GM18867 (cell line): ENCODE measurements around the gene OXLD1.

Experiments used
- ATAC-seq: cut with Tn5 transposase; IDR thresholded peaks from one replicate; pipeline ENCODE4 v1.9.1; 2021; ENCODE audit warnings: mild to moderate bottlenecking, moderate library complexity; ENCODE audit not compliant: unreplicated experiment

OXLD1 gene

DNA sequence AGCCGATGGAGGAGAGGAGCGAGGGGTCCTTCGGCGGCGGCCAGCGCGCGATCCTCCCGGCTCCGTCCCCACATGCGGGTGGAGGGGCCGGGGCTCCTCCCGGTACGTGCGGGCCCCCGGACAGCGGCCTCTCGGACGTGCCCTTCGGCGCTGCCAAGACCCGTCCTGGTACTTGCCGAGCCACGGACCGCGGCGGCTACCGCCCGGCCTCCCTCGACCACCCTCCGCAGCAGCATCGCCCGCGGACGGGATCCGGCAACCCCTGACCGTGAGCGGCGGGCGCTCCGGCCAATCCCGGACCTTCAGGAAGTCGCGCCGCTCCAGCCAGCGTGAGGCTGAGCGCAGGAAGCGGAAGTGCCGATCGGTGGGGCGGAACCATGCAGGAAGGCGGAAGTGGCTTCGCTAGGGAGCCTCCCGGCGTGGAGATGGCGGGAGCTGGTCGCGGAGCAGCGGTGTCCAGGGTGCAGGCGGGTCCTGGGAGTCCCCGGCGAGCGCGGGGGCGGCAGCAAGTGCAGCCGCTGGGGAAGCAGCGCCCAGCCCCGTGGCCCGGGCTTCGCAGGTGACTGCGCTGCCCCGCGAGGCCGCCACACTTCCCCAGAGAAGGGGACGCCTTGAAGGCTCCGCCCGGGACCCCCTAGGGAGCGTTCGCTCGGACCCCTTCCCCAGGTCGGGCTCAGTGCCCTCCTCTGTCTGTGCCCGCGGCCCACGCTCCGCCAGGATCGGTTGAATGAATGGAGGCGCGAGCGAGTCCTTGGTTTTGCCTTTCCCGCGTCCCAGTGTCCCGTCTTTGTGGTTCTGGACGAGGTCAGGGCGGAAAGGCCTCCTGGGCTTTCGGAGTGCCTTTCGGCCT is at the start of gene OXLD1, which contains the start of gene CCDC137:
Gene OXLD1, minus strand, starts transcription at position 264 of the 850 bp plus-strand sequence. Its CDS starts 28 bp downstream, at position 236.
Gene CCDC137, plus strand, starts transcription at position 396 of the 850 bp plus-strand sequence. Its CDS starts 30 bp downstream, at position 426.
- ATAC-seq, result peak; percentile 91

DNA sequence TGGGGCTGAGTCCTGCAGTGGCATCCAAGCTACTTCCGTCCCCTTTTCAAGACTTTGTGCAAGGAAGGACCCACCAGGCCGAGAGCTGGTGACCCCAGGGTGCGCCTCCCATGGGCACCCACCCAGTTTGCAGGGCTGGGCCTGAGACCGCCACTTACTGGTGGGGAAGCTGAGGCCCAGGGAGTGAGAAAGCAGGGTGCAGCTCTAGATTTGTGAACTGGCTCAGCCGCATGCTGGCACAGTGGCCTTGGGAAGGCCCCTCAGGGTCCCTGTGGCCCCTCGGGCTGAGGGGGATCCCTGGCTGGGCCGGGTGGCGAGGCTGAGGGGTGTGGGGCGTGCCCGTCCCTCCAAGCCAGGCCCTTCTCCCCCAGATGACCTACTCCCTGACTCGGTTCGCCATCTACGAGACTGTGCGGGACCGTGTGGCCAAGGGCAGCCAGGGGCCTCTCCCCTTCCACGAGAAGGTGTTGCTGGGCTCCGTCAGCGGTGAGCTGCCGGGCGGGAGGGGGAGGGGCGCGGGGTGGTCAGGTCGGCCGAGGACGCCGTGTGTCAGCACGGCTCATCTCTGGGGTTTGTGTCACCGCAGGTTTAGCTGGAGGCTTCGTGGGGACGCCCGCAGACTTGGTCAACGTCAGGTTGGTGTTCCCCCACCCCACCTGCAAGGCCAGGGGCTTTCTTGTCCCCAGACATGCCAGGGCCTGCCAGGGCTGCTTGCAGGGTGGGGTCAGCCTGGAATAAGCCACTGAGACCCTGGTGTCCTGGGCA is 48.9 kb upstream of the OXLD1 start:
- ATAC-seq, result no peak

DNA sequence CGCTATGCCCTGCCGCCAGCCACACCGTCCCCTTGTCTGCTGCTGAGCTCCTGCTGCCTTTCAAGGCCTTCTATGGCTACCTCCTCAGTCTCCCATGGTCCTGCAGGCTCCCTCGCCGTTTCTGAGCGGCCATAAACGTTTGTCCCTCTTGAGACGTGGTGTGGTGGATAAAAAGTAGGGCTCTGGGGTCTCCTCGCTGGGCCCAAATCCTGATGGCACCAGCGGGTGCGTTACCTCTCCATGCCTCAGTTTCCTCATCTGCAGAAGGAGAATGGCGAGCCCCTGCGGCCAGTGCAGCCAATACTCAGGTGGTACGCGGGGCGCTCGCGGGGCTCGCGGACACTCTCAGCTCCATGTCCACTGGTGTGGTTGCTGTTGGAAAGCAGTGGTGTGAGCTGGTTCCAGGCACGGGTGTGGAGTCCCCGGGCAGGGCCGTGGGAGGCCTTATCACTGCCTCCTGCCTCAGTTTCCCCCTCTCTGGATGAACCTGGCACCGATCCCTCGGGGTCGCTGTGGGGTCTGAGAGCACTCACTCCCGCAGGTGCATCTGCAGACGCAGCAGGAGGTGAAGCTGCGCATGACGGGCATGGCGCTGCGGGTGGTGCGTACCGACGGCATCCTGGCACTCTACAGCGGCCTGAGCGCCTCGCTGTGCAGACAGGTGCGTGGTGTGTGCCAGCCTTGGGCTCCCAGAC is 48.2 kb upstream of the OXLD1 start:
- no peak for ATAC-seq

DNA sequence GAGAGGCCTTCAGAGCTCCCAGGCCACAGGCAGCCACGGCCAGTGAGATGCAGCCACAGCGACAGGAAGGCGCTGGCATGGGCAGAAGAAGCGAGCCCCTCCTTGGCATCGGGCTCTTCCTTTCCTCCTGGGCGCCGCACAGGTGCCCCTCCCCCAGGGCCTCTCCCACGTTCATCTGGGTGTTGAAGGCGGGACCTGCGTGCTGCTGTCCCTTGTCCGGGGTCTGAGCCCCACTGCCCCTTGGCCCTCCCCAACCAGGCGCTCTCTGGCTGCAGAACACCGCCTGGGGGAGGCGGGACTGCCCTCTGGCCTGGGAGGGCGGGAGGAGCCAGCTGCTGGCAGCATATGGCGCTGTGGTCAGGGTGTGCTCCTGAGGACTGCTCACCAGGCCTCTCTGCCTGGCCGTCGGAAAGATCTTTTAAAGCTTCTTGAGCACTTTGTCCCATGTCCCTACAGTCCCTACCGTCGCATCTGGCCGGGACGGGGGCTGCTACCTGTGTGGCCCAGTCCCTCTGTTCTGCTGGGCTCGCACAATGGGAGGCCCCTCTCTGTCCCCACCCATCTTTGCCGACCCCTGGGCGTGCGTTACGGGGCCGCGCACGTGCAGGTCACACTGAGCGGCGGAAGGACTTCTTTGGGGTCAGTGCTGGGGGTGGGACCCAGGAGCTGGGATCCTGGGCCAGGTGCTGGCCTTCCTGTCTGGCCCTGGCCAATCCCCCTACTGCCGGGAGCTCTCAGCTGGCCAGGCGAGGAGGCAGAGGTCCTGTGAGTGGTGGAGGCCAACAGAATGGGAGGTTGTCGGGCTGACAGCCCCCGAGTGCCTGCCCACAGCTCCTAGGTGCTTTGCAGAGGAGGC is 47.4 kb upstream of the OXLD1 start:
- no peak for ATAC-seq

DNA sequence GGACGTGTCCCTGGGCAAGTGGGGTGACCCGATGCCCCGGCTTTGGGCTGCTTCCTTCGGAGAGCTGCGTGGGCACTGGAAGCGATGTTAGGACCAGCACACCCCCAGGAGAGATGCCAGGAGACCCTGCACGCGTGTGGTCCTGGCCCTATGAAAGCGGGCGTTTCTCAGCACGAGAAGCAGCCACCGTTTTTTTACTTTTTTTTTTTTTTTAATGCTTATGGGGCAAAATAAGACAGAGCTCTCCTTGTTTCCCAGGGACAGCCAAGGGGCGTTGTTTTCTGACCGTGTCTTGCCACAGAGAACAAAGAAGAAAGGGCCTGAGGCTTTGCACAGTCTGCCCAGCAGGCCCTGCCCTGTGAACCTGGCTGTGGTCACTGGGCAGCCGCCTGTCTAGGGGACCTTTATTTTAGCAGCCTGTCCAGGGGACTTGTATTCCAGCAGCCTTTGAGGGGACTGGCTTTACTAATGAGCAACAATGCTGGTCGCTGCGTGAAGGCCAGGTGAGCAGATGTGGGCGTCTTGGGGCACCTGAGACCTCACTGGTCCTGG is 46.7 kb upstream of the OXLD1 start:
- no peak for ATAC-seq

DNA sequence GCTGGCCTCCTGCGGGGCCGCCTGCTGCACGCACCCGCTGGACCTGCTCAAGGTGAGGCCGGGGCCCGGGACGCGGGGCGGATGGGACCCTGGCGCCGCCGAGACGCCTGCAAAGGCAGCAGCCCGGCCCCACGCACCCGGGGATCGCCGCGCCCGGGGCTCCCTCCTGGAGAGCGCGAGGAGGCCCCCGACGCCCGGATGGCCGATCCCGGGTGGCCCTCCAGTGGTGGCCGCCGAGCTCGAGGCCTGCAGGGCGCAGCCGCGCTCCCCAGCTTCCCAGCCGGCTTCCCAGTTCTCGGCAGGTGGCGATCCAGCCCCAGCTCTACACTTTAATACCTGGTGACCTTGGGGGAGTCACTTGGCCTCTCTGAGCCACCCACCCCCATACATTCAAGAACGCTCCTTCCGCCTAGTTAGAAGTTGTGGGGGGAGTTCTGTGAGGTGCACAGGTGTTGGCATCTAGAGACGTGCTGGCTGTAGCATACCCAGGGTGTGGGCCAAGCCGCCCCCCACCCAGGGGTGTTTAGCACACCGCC is 46.1 kb upstream of the OXLD1 start:
- ATAC-seq, result no peak

DNA sequence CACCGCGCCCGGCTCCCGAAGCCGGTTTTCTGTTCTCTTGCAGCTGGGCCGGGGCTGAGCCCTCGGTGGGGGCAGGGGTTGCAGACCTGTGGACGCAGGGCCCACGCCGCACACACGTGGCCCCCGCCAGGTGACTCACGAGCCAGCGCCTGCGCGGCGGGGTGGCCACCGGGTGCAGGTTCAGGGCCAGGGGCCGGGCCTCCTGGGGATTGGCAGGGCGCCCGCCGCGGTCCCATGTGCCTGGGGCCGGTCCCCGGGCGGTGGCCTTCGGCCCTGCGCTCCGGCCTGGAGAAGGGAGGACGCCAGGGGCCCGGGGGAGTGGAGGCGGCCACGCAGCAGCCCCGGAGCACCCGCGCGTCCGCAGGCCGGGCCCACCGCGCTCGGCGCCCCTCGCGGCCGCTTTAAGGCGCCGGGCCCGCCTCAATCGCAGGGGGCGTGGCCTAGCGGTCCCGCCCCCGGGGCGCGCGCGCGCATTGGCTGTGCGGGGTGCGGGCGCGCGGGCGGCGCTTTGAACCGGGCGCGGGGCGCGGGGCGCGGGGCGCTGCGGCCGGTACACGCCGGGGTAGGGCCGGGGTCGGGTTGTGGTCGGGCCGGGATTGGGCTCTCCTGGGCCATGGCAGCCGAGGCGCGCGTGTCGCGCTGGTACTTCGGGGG is 45.5 kb upstream of the OXLD1 start, which contains the start of gene SLC25A10:
Gene SLC25A10, plus strand, starts transcription at position 471 of the 654 bp plus-strand sequence. Its CDS starts 143 bp downstream, at position 614.
- ATAC-seq, result peak; percentile 60

DNA sequence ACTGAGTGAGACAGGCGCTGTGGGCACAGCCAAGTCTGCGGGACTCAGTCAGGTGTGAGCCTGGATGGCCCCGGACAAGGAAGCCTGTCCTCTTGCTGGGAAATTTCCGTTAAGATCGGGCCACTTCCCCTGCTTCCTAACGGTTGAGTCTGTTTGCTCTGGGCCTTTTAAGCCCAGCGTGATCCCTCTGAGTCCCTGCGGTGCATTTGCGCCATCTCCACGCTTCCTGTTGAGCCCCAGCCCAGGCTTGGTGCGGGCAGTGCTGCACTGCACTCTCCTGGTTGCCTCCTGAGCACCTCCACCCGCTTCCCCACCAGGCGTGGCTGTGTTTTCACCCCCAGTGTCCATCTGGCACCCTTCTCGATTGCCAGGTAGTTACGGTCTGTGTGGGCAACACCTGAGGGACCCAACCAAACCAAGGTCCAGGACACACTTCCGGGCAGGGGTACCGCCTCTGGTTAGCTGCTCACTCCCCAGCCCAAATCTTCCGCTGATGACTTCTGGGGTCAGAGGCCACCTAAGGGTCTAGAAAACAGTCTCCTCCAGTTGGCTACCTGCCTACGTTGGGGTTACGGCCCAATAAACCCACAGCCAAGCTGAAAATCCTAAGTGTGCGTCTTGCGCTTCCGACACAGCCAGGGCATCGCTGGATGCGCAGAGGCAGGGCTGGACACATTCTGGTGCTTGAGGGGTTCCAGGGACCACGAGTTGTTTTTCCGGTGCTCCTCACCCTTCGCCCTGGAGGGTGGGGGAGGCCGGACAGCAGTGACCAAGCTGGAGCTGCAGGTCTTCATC is 44.3 kb upstream of the OXLD1 start:
- no peak for ATAC-seq

DNA sequence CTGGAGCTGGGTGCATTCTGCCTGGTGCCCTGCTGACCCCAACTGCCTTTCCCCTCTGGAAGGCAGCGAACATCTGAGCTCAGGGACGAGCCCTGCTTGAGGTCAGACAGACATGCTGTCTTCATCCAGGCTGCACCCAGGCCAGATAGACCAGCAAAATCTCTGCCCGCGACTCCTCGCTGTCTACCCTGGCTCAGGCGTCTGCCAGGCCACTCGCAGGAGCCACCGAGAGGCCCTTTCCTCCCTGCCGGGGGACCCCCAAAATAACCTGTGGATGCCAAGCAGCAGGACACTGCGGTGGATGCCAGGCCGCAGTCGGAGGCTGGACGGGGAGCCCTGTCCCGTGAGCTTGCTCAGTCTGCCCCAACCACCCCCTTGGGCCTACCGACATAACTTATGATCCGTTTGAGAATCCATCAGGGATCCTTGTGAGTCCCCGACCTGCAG is 42.4 kb upstream of the OXLD1 start:
- no peak for ATAC-seq

DNA sequence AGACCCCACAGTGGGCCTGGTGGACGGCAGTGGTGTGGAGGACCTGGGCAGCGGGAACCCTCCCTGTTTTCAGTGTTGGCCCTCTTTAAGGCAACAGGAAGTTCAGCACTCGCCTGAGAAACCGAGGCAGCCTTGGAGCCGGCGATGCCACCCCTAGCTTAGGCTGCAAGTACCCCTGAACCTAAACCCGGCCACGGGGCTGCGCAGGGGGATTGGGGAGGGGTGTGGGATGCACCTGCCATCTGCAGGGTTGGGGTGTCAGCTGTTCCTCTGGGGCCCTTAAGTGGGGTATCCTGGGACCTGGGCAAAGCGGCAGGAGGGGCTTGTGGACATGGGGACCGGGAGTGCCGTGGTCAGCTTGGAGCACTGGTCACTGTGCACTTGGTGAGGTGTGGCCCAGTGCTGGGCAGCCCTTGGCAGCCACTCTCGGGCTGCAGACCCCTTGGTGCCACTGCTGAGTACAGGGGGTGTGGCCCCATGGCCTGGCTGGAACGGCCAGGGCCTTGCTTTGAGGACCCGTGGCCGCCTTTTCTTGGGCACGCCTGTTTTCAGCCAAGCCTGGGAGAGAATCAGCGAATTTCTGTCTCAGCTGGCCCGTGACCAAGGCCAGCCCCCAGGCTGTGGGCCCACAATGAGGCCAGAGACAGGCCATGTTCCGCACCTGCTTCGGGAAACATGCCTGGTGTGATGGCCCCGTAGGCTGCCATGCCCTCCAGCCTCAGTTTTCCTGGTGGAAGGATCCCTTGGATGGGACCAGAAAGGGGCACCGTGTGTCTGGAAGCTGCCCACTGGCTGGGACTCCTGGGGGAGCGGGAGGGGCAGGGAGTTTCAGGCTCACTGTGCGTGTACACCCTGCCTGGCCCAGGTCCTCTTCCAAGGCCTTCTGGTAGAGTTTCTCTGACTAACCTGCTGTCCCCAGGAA is 41.6 kb upstream of the OXLD1 start:
- no peak for ATAC-seq

DNA sequence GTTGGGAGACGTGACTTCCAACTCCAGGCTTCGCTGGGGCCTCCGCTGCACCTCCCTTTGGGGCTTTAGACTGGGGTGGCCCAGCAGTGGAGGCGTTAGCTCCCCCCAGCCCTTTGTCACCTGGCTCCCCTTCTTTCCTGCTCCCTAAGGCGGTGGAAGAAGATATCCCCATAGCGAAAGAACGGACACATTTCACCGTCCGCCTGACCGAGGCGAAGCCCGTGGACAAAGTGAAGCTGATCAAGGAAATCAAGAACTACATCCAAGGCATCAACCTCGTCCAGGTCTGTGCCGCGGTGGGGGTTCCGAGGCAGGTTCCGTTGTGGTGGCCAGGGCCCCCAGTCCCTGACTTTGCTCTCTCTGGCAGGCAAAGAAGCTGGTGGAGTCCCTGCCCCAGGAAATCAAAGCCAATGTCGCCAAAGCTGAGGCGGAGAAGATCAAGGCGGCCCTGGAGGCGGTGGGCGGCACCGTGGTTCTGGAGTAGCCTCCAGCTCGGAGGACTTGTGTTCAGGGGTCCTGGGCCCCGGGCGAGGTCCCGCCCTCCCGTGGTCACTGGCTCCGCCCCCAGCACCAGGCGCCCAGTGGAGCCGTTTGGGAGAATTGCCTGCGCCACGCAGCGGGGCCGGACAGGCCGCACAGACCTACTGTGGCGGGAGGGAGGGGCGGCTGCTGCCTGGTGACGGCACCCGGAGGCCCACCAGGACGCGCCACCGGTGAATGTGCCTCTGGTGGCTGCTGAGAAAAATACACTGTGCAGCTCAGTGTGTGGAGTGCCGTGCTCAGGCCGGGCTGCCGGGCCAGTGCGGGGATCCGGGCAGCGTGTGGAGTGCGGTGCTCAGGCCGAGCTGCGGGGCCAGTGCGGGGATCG is 40.6 kb upstream of the OXLD1 start:
- no peak for ATAC-seq

DNA sequence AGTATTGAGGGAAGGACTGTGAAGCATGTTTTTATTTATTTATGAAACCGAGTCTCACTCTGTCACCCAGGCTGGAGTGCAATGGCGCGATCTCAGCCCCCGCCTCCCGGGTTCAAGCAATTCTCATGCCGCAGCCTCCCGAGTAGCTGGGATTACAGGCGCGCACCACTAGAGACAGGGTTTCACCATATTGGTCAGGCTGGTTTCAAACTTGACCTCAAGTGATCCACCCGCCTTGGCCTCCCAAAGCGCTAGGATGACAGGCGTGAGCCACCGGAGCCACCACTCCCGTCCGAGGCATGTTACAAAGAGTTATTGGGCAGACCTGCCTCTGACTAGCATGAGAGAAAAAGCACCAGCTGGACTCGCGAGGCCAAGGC is 39.8 kb upstream of the OXLD1 start:
- ATAC-seq, result no peak

DNA sequence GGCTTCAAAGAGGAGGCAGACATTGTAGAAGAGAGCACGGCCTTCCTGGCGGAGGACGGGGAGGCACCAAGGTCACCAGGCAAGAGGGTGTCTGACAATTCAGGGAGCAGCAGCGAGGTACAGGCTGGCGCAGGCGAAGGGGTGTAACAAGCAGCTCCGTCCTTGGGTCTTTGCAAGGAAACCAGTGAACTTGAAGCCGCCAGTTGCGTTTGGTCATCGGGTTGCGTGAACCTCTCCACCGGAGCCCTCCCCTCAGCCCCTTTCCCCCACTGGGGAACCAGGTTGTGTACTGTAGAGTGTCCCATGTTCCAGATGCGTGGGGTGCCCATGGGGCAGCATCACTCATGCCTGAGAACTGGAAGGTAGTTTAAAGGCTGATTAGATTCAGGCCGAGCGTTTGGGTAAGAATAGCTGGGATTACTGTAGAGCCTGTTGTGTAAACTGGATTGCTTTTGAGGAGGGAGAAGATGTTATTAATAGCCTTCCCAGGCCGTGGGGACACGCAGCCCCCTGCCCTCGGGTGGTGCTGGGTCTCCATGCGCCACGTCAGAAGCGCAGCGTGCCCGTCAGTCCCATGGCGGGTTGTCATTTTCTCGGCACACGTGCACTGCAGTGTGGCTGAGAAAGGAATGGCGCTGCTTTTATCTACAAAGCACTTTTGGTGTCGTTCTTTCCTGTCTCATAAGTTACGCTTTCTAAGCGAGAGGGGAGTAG is 39.3 kb upstream of the OXLD1 start:
- ATAC-seq, result no peak

DNA sequence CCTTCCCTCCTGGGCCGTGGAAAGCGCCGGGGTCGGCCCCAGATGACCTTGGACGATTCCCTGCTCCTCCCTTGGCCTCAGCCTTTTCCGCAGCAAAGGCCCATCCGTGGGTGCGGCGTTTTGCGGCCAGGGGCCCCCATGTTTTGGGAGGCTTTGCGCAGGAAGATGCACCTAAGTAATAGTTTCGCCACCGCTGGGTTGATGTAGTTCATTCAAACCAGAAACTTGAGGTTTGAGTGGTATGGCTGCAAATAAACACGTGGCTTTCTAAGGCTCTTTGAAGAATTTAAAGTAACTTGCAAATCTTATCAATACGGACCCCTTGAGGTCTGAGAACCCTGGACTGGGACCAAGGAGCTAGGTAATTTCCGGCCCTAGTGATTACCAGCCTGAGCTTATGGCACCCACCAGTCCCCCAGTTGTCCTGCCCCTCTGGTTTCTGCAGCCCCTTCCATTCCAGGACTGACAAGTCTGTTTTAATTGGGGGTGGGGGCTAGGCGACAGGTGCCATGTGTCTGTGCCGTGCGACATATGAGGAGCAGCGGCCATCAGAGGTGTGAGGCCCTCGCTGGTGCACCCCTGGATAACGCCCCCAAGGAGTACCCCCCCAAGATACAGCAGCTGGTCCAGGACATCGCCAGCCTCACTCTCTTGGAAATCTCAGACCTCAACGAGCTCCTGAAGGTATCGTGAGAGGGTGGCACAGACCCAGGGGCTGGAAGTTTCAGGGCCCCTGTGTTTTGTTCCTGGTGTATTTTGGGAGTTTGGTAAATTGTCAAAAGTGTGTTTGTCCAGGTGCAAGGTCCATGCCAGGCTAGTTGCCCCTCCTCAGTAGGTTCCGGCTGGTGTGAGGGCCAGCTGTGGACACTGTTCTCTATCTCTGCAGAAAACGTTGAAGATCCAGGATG is 37.6 kb upstream of the OXLD1 start:
- ATAC-seq, result no peak
